Colon (tissue), 2 donors: Measurements from ENCODE around the gene IL12RB2.

Experiments used
- FAIRE-seq: peaks from 2 replicates; lab custom pipeline; 2012; peaks lifted over from hg19 to GRCh38; lab: Jason Lieb, UNC
- donor health status: control.
- donor health status: control.

Gene IL12RB2

DNA sequence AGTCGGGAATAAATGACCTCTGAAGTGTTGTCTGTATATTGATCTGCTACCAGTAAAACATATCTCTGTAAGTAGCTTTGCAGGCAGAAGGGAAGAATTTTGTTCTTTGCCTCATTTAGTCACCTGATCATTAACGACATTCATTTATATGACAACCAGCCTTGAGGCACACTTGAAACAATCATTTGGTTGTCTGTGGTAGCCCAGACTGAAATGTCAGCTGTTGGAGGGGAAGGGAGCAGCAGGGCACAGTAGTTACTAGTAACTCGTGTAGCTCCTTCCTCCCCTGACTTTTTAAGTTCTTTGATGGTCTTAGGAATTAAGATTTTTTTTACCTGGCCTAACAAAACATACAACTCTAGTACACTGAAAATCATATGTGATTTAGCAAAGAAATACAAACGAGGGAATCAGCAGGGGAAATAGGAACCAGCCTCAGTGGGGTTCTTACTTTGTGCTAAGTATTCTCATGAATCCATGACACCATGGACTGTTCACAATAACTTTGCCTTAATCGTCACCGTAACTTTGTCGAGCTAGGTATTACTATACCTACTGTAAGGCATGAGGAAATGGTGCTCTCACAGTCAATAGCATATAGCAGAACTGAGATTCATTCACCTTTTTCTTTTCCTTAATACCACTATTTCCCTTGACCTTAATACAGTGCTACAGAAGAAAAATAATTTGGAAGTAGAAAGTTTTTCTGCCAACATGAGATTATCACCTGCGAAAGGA lies 6.4 kb downstream of the IL12RB2 start:
- FAIRE-seq: no peak

DNA sequence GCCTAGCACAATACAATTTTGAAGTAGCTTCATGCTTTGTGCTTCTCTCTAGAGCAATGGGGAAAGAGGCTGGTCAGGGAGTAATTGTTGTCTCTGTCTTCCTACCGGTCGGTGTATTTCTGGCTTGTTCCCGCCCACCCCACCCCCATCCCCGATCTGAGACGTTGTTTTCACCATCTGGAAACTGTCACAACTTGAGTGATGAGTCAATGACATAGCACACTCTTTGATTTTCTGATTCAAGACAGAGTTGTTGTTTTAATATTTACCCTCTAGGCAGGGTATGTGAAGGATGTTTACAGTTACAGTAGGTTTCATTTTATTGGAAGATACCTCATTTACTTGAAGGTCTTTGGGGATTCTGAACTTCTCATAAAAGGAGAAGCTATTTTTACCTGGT lies 7.0 kb downstream of the IL12RB2 start:
- no peak for FAIRE-seq

DNA sequence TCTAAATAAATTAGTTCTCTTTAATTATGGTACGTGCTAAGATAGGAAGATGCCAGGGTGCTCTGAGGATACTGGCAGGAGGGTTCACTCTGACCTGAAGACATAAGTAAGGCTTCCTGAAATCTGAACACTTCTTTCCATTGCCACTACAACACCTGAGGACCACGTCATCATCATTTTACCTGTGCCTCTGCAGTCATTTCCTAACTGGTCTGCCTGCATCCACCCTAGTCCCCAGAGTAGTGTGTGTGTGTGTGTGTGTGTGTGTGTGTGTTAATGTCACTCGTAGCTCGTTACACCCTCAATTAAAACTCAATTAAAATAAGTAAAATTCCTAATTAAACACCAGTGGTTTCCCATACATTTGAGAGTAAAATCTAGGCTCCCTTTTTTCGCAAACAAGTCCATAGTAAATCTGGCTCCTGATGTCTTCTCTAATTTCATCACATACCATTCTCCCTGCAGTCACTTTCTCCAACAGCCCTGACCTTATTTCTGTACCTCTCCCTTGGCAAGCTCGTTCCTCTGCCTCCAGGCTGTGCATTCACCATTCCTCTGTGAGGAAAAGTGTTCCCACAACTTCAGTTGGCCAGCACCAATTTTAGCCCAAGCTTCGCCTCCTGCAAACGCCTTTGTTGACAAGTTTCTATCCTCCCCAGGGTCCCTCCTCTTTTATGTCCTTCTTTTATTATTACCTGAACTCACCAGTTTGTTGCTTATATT lies 8.7 kb downstream of the IL12RB2 start:
- FAIRE-seq: no peak

DNA sequence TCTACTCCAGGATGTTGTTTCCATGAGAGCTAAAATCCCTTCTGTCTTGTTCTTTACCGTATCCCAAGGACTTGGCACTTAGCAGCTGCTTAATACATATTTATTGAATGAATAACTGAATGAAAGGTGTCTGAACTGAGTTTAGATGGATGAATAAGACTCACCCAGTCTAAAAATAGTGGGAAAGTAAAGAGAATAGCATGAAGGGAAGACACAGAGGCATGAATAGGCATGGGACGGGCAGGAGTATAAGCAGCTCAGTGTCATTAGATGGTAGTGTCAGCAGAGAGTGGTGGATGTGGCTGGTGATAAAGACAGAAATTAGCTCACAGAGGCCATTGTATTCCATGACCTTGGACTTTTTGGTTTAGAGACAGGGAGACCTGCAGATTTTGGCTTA lies 9.2 kb downstream of the IL12RB2 start:
- no peak for FAIRE-seq

DNA sequence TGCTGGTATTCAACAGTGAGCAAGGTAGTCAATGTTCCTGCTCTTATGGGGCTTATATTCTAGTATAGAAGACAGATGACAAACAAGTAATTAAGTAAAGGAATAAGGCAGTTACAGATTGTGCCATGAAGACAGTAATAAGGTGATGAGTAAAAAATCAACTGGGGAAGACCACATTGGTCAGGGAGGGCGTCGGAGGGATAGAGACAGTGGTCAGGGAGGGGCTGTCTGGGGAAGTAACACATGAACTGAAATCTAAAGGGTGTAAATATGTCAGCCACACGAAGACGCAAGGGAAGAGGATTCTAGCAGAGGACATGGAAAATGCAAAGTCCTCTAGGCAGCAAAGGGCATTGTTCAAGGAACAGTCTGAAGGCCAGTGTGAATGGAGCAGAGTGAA lies 10.1 kb downstream of the IL12RB2 start:
- no peak for FAIRE-seq

DNA sequence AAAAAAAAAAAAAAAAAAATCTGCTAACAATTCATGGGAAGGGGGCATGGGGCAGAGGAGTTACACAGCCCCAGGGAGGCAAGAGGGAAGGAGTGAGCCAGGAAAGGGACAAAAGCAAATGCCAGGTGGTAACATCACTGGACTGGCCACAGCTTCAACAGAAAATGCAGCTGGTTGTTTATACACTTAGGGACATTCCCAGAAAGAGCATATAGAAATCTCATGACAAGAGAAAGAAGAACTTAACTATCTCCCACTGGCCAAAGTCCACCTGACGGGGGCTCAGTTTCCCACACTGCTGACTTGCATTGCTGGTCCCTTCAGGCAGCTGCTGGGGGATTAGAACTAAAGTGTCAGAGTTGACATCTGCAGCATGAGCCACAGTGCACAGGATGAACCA lies 14.8 kb downstream of the IL12RB2 start:
- FAIRE-seq: no peak

DNA sequence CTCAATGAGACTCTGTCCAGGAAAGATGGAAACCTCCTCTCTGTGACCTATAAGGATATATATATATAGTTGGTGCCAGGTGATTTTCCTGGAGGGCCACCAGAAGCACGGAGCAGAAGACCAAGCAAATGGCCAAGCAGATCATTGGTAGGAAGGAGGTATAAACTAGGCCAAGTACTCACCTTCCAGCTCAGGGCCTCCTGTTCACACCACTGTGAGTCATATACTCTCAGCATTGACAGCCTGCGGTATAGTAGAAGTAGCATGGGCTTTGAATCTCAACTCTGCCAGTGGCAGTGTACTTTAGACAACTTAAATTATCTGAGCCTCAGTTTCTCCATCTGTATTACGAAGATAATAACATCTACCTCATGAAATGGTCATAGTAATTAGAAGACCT lies 15.4 kb downstream of the IL12RB2 start:
- FAIRE-seq: no peak

DNA sequence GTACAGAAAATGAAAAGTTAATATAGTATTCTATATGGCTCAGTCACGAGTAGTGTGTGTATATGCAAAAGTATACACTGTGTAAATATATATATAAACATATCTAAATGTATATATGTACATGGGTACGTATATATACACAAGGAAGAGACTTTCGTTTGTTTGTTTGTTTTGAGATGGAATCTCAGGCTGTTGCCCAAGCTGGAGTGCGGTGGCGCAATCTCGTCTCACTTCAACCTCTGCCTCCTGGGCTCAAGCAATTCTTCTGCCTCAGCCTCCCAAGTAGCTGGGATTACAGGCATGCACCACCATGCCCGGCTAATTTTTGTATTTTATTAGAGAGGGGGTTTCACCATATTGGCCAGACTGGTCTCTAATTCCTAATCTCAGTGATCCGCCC lies 16.4 kb downstream of the IL12RB2 start:
- no peak for FAIRE-seq

DNA sequence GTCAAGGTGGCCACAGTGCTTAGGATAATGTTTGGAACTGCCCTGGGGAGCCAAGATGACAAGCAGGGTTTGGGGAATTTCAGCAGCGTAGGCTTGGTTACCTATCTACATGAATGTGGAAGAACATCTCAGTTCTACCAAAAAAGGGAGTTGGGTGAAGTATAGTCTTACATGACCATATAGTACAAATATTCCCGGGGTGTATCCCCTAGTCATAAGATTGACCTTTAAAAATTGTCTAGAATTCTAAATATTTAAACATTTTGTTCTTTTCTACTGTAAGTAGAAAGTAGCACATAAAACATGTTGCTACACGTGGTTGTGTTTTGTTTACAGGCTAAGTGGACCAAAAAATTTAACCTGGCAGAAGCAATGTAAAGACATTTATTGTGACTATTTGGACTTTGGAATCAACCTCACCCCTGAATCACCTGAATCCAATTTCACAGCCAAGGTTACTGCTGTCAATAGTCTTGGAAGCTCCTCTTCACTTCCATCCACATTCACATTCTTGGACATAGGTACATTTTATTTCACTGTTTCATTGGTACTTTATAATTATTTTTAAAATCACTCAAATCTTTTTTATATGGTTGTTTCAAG lies 20.3 kb downstream of the IL12RB2 start:
- no peak for FAIRE-seq

DNA sequence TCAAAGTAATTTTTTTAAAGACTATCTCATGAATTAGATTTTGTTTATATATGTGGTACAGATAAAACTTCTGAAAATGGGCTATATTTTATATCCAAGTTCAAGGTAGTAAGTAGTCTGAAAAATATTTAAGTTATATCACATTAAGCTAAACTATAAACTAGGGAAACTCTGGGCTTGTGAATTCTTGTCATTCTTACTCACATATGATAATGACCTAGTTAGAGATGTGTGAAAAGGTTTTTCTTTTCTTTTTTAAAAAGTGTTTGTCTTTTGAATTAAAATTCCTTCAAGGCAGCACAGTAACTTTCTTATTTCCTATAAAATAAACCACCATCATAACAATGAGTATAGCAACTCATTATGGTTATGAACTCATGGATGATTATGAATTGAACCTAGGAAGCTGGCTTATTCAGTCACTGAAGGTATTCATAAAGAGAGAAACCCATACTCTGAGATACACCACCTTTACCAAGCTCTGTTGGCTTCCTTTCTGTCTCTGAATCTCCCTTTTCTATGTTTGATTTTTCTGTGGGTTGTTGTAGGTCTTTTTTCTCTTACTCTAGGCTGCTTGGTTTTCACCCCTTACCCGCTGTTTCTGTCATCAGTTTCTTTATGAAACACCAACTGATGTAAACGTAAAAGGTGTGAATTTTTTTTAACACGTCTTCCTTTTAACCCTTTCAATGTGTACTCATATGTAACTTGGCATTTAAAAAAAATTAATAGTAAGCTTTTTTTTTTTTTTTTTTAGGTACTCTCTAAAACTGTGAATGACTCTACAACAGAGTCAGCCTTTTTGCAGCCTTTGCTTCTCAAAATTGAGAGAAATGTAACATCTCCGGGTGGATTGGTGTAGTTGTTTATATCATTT lies 25.2 kb downstream of the IL12RB2 start:
- peak; percentile 24 for FAIRE-seq

DNA sequence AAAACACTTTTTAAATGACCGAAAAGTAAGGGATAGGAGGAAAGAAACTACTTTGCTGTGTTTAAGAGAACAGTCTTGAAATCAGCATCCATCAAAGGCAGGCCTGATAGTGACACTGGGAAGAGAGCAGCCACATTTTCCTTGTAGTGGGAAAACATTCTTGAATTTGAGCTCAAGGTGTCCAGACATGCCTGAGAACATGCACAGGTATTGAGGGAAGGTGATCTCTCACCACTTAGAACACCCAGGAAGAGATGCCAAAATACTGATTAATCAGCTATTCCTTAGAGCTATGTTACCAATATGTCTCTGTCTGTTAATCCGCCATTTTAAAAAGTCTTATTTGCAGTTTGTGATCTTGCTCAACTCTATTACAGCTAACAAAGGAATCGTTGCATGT lies 25.9 kb downstream of the IL12RB2 start:
- no peak for FAIRE-seq

DNA sequence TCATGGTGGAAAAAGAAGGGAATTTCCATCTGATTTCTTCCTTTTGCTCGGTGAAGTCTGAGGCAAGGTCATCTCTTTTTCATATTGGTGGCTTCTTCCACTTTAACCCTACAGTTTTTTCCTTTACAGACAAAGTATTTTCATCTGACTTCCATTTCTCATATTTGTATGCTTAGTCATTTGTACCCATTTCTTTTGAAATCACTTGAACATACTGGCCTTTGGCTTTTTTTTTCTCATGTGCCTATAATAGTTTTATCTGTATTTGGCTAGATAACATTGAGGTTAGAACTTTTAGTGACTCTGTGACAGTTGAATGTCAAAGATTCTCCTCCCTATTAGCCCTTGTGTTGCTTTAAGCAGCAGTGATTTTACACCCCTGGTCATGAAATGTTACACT lies 27.7 kb downstream of the IL12RB2 start:
- no peak for FAIRE-seq

DNA sequence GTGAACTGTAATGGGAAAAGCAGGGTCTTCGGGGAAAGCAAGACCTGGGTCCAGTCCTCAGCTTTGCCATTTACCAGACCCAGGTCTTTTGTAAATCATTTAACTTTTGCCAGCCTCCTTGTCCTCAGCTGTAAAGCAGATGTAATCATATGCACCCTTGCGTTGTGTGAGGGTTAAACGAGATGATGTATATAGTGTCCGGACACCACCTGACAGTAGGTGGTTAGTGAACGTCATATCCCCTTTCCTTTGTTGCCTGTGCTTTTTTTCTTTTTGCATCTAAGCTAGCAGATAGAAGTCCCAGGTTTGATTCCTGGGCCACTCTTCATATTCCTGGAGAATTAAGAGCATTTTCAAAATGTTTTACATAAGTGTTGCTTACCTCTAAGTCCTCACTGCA lies 28.5 kb downstream of the IL12RB2 start:
- FAIRE-seq: no peak

DNA sequence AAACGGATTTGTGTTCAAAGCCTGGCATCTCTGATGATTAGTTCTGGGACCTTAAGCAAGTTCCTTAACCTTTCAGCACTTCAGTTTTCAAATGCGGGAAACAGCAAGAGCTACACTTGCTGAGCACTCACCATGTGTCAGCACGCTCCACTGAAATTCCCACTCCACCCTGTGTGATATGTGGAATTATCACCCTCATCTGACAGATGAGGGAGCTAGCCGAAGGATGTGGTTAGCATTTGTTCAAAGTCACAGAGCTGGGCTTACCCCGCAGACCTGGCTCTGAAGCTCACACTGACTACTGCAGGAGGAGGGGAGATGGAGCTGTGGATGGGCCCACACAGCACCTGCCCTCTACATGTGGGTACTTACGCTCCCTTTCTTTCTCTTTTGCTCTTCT lies 29.1 kb downstream of the IL12RB2 start:
- no peak for FAIRE-seq

DNA sequence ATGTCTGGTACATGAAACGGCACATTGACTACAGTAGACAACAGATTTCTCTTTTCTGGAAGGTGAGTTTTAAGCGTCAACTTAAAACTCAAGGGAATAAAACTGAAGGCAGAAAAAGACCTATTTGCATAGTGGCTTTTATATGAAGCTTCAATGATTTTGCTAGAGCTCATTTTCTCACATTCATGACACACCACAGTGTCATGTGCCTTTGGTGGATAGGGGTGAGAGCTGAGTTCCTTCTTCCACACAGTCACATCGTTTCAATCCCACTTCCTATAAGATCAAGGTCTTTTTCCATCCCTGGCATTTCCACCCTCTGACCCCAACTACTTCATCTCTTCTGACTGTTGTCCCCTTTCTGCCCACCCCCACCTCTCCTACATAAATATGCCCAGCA lies 31.0 kb downstream of the IL12RB2 start:
- FAIRE-seq: no peak

DNA sequence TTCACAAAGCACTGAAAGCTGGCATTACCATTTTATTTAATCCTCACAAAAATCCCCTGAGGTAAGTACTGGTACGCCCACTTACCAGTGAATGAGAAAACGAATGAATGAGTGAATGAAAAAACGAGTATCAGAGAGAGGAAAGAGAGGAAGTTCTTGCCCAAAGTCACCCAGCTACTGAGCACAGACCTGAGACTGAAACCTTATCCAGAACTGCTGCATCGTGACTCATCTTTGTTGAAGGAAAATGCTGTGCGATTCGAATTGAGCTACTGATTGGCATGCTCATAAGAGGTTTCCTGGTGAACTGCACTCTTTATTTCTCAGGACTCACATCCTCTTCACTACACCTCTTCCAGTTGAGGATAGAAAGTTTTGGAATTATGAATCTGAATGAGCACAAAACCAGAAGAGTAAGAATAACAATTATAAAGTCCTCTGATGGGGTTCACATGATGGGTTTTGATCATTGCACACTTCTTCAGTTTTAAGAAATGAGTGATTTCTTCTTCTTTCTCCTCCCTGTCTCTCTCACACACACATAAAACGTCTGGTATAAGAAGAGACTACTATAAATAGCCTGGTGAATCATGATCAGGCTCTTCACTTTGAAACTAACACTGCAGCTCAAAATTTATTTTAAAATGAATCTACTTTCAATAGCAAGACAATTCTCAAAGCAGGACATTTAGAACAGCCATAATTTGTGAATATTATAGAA lies 32.1 kb downstream of the IL12RB2 start:
- FAIRE-seq: no peak

DNA sequence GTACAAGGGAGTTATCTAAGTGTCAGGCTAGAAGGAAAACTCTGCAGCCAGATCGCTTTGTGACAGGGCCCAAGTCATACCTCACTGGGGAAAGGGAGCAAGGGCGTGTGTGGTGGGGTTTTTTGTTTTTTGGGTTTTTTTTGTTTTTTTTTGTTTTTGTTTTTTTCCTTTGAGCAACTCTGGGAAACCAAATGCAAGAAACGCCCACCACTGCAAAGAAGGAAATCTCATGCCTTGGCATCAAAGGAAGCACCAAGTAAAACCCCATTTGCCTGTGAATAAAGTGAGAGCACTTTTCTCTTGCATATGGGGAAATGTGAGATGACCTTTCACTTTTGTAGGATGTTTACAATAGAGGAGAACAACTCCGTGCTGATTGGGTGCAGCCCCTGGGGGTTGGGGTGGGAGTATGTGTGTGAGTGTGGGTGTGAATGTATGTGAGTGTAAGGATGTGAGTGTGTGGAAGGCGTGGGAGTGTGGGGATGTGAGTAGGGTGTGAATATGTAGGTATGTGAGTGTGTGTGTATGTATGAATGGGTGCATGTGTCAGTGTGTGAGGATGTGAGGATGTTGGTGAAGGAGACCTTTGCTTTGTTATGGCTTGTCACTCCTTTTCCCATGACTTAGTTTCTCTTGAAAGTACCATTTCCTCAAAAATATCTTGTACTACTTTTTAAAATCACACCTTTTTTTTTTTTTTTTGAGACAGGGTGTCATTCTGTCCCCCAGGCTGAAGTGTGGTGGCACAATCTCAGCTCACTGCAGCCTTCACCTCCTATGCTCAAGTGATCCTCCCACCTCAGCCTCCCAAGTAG lies 34.6 kb downstream of the IL12RB2 start:
- FAIRE-seq: no peak

DNA sequence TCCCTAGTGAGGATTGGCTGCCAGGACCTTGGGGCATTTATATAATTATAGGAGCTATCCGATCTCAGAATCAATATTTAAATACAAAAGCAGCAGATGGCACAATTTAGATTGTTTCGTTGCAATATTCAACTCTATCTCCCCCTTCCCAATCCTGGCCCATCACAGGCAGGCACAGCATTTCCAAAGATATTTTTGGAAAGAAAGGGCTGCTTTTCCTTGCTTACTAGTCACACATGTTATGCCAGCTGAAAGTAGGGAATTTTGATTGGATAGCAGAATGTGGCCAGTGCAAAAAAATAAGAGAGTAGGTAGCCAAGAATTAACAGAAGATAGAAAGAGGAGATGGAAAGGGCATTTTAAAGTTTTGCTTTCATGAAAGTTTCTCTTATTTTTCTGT lies 37.9 kb downstream of the IL12RB2 start:
- no peak for FAIRE-seq

DNA sequence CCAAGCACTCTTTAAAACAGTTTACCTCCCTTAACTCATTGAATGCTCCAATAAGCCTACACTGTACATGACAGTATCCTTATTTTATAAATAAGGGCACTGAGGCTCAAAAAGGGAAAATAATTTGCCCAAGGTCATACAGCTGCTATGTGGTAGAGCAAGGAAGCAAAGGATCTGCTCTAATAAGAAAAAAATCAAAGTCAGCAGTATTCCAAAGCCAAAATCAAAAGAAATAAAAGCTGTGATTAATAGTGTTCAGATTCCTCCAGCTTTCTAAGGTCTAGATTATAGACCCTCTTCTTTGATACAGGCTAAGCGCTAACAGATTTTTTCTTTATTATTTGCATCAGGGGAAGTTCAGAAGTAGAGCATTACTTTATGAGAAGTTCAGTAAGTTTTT lies 39.3 kb downstream of the IL12RB2 start:
- FAIRE-seq: no peak

DNA sequence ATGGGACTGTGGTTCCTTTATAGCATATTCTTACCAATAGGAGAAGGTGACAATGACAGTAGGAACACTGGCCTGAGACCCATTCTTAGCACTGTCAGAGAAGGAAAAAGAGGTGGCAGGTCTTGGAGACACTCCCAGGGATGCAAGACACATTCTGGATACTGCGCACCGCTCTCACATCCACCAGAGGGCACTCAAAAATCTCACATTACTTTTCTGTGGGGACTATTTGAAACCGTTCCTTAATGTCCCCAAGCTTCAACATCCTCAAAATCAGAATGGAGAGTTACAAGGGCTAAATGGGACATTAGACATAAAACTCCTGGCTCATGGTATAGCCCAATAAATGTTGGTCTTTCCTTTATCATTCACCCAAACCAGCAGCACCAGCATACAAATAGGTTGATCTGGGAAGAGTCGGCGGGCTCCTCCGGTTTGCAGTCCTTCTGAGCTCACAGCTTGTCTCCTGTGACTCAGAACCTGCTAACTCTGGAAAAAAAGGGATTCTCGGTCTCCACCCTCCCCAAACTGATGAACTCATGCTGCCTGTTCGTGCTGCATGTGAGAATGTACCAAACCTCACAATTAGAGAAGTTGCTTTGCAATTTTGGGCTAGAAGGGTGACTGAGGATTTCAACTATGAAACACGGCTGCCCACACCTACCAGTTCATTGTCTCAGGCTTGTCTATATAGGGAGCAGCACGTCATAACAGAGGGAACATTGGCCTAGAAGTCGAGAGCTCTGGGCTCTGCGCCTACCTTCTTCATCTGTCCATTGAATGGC lies 40.2 kb downstream of the IL12RB2 start:
- no peak for FAIRE-seq
